CD4-positive, alpha-beta T cell treated with Interleukin-6 at 100 ng/mL for 8 hours (primary cell): ENCODE data around the gene SPAAR.
"Not testable (repeated sequence)": the region's sequence is repeated elsewhere in the genome, so short reads cannot be mapped to it uniquely, and the experiment has no call there.

Experiments used
- DNase-seq: peaks from one replicate; pipeline ENCODE4 v3.0.0-alpha.2; 2020; ENCODE audit warnings: mixed read lengths, low spot score

SPAAR gene

DNA sequence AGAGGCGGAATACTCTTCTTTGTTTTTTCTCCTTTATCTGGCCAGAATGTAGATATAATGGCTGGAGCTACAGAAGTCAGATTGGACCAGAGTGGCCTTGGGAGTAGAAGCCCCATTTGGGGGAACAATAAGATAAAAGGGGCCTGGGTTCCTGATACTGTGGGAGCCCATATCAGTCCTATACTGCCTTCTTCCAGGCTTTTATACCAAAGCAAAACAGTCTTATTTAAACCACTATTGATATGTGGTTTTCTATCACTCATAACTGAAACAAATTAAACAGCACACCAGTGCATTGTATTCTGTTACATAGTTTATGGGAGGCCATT, 14.3 kb downstream of the SPAAR start:
- no peak for DNase-seq

DNA sequence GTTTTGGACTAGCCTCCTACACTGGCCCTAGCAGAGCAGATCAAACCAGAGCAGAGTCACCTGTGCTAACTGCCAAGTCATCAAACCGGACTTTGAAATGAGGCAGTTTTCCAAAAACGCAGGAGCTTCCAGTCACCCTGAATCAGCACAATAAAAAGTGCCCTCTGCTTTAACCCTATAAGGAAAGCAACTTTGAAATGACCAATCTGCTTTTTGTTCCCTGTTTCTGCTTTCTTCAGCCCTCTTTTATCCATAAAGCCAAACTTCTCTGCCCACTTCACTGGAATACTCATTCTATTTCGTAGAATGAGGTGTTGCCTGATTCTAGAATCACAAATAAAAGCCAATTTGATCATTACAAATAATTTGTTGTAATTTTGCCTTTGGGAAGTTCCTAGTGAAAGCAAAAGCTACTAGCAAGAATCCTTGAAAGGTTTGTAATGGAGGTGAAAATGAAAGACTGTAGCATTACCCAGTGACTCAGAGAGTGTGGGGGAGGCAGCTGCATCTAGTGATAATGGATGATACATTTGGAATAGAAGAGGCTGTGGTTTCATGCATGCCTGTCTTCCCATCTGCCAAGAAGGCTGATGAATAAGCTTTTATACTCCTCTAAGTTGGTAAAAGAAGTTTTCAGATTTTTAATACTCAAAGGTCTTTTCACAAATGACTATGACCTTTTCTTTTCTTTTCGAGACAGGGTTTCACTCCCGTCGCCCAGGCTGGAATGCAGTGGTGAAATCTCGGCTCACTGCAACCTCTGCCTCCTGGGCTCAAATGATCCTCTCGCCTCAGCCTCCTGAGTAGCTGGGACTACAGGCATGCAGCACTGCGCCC, 14.9 kb downstream of the SPAAR start:
- DNase-seq = no peak

DNA sequence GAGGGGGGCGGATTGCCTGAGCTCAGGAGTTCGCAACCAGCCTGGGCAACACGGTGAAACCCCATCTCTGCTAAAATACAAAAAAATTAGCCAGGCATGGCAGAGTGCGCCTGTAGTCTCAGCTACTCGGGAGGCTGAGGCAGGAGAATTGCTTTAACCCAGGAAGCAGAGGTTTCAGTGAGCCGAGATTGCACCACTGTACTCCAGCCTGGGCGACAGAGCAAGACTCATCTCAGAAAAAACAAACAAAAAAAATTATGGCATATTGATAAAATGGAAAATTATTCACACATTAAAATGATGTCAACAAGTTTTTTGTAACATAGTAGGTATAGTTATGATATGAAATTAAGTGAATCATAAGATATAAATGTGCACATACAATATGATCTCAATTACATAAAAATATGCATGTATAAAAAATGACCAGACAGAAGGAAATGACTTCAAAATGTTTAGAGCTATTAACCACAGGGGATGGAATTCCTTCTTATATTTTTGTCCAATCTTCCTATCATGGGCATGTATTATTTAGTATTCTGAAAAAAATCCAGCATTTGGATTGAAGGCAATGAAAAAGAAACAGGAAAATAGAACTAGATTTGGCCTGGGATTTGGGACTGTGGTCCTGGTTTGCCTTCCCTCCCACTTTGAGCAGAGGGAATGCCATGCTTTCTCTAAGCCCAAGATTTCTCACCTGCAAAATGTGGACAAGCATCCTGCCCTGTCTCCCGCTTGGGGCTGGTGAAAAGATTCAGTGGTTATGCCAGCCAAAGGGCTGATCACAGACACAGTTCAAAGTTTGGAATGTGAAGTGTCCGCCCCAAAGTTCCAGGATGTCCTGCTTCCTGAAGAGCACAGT, 19.5 kb downstream of the SPAAR start:
- no peak for DNase-seq

DNA sequence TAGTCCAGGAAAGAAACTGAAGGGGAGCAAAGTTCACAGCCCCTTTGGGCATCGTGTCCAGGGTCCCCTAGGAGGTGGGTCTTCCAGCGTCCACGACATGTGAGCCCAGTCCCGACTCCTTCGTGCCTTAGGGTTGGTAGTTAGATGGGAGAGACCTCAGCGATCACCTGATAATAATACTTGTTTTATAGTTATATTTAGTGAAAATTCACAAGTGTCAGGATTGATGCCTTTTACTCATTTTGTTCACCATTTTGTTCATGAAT, 20.1 kb downstream of the SPAAR start:
- DNase-seq = no peak

DNA sequence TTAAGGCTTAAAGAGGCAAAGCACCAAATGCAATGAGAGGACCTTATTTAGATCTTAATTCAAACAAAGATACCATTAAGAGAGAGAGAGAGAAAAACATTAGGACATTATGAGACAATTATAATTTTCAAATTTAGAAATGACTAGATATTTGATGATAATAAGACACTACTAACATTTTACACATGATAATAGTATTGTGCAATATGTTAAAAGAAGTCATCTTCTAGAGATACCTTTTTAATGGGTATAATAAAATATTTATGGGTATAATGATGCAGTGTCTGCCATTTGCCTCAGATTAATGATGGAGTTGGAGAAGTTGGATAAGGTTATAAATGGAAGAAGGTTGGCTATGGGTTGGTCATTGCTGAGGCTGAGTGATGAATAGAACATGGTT, 21.2 kb downstream of the SPAAR start:
- no peak for DNase-seq

DNA sequence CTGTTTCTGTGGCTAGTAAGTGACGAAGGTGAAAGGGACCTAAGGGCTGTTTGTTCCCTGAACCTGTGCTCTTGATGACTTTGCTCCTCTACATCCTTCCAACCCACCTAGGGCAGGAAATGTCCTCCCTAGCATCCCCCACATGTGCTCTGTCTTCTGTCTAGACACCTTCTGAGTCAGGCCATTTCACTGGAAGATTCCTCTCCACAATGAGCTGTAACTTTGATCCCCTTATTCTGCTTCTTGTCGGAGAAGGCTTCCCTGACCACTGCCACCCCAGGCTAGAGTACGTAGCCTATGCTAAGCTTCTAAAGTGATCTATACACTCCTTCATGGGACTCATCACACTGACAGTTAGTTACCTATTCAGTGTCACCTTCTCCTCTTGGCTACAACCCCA, 21.7 kb downstream of the SPAAR start:
- no peak for DNase-seq

DNA sequence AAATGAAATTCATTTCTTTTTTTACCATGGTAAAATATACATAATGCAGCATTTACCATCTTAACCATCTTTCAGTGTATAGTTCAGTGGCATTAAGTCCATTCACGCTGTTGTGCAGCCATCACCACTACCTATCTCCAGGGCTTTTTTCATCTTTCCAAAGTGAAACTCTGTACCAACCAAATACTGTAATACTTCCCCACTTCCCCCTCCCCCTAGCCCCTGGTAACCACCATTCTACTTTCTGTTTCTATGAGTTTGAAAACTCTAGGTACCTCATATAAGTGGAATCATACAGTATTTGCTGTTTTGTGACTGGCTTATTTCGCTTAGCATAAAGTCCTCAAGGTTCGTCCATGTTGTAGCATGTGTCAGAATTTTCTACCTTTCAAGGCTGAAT, 23.4 kb downstream of the SPAAR start:
- DNase-seq = no peak

DNA sequence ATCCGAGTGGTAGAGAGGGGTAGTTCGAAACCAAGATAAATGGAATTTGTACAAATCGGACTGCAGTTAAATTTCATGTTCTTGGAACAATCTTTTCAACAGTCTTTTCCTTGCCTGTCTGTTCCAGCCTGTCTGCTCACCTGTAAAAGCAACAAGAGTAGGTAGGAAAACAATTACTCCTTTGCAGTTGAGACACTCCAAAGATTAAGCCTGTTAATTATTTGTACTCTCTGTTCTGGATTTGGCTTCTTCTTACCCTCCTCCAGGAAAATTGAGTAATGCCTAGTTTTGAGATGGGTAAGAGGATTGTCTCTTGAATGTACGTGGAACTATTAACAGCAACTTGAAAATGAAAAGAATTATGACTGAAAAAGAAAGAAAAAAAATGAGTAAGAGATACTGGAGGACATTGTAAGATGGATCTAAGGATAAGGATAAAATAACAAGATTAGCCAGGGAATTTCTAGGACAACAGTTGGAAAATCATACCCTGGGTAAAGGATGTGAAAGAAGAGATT, 24.3 kb downstream of the SPAAR start:
- no peak for DNase-seq

DNA sequence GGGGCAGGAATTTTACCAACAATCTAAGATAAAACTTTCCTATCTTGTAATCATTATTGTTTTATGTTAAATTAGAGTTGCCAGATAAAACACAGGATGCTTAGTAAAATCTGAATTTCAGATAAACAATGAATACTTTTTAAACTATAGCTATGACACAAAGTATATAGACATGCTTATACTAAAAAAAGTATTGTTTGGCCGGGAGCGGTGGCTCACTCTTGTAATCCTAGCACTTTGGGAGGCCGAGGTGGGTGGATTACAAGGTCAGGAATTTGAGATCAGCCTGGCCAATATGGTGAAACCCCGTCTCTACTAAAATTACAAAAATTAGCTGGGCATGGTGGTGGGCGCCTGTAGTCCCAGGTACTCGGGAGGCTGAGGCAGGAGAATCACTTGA, 24.8 kb downstream of the SPAAR start:
- not testable (repeated sequence) for DNase-seq

DNA sequence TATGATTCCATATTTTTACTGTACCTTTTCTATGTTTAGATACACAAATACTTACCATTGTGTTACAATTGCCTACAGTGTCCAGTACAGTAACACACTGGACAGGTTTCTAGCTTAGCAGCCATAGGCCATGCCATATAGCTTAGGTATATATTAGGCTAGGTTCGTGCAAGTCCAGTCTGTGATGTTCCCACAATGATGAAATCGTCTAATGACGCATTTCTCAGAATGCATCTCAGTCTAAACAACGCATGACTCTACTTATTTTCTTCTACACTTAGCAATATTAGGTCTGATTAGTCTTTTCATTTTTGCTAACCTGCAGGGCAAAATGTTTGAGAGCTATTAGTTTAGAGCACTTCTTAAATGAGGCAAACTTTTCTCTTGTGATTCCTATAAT, 26.0 kb downstream of the SPAAR start:
- DNase-seq = no peak

DNA sequence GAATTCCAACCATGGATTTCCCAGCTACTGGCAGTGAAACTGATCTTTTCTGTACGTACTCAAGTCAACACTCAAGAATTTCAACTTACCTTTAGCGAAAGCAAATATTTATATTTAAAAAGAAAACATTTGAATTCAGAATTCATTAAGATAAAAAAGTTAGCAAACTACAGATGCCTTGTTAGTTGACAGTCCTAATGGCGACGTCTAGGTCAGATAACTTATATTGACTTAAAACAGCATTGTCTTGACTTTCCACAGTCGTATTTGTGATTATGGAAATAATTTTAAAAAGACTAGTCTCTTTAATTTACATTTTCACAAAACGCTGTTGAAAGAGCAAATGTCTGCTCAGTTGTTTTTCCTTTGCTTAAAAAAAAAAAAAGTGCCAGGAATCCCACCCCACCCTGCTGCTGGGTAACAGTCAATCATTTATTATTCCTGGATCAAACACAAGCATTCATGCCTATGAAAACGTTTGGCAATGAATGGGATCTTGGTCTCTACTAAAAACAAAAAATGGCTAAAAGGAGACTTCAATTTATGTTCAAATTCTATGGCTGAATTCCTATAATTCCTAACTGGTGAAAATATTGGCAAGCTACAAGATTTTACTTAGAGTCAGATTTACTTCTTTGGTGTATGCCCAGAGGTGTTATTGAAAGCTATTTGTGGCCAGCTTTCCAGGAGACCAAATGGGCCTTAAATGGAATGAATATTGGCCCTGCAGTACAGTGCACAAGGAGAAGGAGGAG, 26.6 kb downstream of the SPAAR start:
- no peak for DNase-seq

DNA sequence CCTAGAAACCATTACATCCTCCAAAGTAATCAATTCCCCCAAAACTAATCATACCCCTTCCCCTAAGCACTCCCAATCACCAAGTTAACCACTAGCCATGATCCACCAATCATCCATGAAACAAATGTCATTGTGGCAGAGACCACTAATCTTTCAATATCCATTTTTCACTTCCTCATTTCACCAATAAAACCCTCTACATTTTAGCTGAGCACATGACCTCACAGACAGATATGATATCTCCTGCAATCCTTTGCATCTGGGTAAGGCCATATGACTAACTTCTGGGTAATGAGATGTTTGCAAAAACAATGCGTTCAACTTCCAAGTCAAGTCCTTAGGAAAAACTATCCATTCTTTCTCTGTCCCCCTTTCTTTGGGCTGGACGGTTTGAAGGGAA, 27.9 kb downstream of the SPAAR start:
- no peak for DNase-seq

DNA sequence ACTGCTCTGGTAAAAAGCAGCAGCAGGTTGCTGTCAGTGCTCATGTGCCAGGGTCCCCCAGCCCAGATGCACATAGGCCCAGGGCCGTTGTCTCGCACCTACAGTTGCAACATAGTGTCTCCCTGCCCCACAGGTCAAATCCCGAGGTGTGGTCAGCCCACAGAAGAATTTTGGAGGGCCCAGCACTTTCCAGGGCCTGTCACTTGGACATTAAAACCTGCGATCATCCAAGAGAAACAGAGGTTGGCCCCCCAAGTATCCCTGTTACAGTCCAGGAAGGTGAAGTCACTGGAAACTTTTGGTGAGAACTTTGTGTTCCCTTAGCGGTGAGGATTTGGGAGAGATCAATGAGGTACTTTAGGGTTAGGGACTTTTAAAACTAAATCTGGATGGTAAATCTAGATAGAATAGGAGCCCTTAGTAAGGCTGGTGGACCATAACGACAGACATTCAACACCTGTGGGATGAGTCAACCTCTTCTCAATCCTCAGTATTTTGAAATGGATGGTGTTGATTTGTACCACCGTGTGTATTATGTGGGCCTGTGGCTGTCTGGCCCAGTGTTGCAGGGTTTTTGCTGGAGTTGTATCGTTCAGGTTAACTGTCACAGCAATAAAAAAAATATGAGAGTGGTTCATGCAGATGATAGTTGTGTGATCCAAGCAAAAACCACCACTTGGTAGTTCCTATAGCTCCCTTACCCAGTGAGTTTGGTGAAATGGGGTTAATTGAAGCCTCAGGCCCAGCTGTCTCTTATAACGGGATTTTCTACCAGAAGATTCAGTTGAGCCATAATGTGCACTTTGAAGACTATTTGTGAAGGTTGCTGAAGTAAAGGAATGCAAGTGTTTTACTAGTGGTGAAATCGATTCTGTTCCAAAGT, 29.4 kb downstream of the SPAAR start:
- DNase-seq = no peak

DNA sequence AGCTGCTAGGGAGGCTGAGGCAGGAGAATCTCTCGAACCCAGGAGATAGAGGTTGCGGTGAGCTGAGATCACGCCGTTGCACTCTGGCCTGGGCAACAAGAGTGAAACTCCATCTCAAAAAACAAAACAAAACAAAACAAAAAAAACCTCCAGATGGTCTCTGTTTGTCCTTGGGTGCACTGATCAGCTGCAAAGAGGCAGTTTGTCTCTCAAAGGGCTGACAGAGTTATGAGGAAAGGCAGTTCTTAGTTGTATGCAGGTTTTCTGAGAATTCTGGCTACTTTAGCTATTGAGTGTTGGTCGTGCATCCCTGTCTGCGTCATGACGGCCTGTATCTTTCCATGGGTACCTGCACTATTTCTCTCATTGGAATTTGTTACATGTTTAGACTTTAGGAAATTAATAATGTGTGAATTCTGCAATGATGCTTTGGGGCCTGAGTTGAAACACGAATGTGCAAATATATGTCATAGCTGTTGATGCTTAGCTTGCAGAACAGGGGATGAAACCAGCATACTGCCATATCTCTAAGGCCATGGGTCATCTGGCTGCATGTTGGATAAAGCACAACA, 30.5 kb downstream of the SPAAR start:
- no peak for DNase-seq

DNA sequence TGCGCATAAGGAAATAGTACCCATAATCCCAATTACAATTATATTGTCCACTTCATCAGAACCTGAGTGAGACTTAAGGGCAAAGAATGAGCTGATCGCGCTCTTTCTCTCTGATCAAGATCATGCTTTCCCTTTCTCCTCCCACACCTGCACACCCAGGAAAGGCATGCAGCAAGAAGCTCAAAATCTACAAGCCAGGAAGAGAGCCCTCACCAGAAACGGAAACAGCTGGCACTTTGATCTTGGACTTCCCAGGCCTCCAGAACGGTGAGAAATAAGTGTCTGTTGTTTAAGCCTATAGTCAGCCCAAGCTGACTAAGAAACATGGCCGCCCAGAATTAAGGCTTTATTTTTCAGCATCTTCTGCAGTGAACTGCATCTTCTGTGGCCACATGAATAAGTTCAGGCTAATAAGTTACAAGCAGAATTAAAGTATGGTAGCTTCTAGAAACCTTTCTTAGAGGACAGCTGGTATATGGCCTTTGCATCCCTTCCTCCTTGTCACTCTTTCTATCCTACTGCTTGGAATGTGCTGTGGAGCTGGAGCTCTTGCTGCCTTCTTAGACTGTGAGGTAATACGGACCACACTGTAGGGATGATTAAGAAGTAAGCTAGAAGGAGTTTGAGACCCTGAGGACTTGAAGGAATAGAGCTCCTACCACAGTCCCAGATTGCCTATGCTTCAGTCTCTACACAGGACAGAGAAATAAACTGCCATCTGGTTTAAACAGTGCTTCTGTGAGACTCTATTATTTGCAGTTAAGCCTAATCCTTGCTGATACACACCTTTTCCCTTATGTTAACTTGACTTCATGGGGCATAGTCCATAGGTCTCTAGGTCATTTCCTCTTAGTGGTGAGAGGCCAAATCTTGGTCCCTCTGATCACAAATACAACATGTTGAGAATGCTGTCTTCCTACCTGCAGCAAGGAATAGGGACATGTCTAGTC, 31.4 kb downstream of the SPAAR start:
- peak; percentile 73 for DNase-seq

DNA sequence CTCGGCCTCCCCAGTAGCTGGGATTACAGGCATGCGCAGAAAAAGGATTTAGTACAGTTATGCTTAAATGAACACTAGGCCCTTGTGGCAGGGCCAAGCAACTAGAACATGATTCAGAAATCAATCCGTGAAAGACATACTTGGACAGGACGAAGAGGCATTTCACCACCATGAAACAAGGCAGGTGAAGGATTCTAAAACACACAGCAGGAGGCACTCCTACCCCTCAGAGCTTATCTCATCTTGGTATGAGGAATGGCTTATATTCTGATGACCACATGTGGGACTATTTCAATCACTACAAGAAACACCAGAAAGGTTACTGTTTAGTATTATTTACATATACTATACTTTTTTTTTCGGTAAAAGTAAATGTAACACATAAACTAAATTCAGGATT, 33.0 kb downstream of the SPAAR start:
- DNase-seq = no peak

DNA sequence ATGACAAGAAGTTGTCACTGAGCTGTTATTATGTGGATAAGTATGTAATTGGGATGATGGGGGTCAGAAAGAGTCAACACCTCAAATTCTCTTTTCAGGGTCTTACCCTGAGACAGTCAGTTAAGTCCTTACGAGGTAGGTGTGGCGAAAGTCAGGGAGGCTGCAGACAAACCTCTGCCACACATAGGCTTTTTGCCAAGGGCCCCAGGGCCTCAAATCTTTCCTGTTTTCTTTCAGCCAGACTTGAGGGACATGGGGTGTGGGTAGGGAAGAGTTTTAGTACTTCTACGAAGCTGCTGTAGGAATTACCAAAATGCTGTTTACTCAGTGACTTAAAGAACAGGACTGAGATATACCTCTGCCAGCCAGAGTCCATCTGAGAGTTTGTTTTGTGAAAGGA, 34.9 kb downstream of the SPAAR start:
- DNase-seq = no peak

DNA sequence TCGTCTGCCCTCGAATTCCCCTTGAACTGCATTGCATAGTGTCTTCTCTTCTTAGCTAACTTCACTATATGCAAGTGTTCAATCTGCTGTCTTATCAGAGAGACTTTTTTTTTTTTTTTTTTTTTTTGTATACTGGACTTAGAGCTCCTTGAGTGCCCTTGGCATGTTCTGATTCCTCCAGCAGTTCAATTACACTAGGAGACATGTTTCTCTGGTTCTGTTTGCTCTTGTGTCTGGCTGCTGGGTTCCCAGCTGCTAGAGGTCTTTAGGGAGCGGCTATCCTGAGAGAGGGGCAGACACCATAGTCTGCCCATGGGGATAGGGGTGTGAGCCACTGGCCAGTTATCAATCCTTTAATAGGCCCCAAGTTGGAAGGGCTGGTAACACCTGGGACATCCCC, 35.6 kb downstream of the SPAAR start:
- no peak for DNase-seq

DNA sequence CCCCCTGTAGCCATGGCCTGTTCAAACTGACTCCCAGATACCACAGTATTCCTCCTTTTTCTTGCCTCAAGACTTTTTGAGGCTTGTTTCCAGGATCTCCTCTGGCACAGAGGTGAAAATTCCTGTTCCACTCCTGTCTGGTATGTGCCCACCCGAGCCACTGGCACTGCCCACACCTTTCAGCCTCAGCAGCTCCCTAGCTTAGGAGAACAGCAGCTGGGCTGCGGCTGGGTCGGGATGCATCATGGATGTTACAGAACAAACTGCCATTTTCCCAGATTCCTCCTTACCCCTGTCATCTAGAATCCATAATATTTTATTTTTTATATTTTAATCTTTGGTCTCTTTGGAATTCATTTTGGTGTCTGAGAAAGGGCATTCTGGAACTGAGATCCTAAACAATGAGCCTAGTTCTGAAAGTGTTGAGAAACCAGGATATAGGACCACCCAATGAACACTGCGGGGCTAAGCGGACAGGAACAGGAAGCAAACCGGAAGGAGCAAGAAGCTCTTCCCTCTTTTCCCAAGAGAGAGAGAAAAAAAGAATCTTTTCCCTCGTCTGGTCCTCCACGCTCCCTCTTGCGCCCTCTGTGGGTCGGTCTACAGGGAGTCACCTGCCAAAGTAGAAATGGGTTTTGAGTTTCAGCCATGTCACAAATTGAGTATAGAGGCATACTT, 36.2 kb downstream of the SPAAR start:
- DNase-seq = peak; percentile 60

DNA sequence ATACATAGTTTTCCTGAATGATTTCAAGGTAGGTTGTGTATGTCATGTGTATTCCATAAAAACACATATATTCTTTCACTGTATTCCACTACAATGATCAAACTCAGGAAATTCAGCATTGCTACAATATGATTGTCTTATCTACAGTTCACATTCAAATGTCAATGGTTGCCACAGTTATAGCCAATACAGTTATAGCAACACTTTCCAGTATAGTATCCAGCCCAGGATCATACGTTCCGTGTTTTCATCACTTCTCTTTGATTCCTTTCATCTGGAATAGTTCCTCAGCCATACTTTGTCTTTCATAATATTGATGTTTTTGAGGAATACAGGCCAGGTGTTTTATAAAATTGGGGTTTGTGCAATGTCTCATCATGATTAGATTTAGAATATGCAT, 39.2 kb downstream of the SPAAR start:
- no peak for DNase-seq
